ENCODE data around the gene SH3BP4.
"Not testable (repeated sequence)": the region's sequence is repeated elsewhere in the genome, so short reads cannot be mapped to it uniquely, and the experiment has no call there.

Gene SH3BP4

GRCh38 chr2:234999740-235000425 lies 48.1 kb downstream of the SH3BP4 start:
- no peak for DNase-seq

GRCh38 chr2:235000426-235001236 lies 48.8 kb downstream of the SH3BP4 start:
- DNase-seq, result no peak

- DNase-seq, result no peak
Observed at GRCh38 chr2:235001237-235002133, 49.7 kb downstream of the SH3BP4 start.

GRCh38 chr2:235002198-235003095 lies 50.6 kb downstream of the SH3BP4 start:
- no peak for DNase-seq

- no peak for DNase-seq
Observed at GRCh38 chr2:235003096-235003775, 51.4 kb downstream of the SH3BP4 start.

- DNase-seq, result no peak
Observed at GRCh38 chr2:235004329-235004903, 52.6 kb downstream of the SH3BP4 start.

GRCh38 chr2:235005023-235005422 lies 53.2 kb downstream of the SH3BP4 start:
- no peak for DNase-seq

- DNase-seq, result no peak
Observed at GRCh38 chr2:235005603-235006259, 53.9 kb downstream of the SH3BP4 start.

- no peak for DNase-seq
Observed at GRCh38 chr2:235006461-235006860, 54.6 kb downstream of the SH3BP4 start.

- no peak for DNase-seq
Observed at GRCh38 chr2:235006986-235007385, 55.2 kb downstream of the SH3BP4 start.

GRCh38 chr2:235007664-235008457 lies 56.0 kb downstream of the SH3BP4 start:
- no peak for DNase-seq

- no peak for DNase-seq
Observed at GRCh38 chr2:235008584-235009044, 56.8 kb downstream of the SH3BP4 start.

- DNase-seq, result no peak
Observed at GRCh38 chr2:235009081-235009480, 57.3 kb downstream of the SH3BP4 start.

GRCh38 chr2:235010117-235010714 lies 58.4 kb downstream of the SH3BP4 start:
- no peak for DNase-seq

- no peak for DNase-seq
Observed at GRCh38 chr2:235011607-235011928, 59.8 kb downstream of the SH3BP4 start.

- no peak for DNase-seq
Observed at GRCh38 chr2:235011929-235012631, 60.3 kb downstream of the SH3BP4 start.

GRCh38 chr2:235017441-235017840 lies 65.6 kb downstream of the SH3BP4 start:
- DNase-seq, result no peak

- no peak for DNase-seq
Observed at GRCh38 chr2:235018838-235019237, 67.0 kb downstream of the SH3BP4 start.

GRCh38 chr2:235020141-235020540 lies 68.3 kb downstream of the SH3BP4 start:
- DNase-seq, result not testable (repeated sequence)
